GM18858 (cell line): Measurements from ENCODE around the gene MON1B.
"Not testable (repeated sequence)": the region's sequence is repeated elsewhere in the genome, so short reads cannot be mapped to it uniquely, and the experiment has no call there.

Experiments used
- ATAC-seq: cut with Tn5 transposase; IDR thresholded peaks from one replicate; pipeline ENCODE4 v1.9.1; 2021; ENCODE audit not compliant: unreplicated experiment

MON1B gene

DNA sequence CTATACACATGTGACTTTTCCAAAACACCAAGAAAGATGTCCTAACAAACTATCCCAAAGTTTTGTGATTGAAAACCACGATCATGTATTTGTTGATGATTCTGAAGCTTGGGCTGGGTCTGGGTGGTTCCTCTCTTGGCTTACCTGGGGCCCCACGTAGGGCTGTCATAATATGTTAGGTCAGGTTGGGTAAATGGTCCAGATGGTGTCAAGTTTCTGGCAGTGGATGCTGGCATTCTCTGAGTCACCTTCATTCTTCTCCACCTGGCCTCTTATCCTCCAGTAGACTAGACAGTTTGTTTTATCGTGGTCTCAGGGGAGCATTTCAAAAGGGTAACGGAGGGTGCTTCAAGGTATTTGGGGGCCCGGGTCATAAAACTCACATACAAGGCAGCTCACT, 47.6 kb downstream of the MON1B start:
- ATAC-seq: no peak

DNA sequence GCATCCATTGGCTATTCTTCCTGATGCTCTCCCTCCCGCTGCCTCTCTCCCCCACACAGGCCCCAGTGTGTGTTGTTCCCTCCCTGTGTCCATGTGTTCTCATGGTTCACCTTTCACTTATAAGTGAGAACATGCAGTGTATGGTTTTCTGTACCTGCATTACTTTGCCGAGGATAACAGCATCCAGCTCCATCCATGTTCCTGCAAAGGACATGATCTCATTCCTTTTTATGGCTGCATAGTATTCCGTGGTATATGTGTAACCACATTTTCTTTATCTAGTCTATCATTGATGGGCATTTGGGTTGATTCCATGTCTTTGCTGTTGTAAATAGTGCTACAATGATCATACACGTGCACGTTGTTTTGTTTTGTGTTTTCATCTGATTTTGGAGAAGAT, 51.5 kb downstream of the MON1B start:
- ATAC-seq: not testable (repeated sequence)

DNA sequence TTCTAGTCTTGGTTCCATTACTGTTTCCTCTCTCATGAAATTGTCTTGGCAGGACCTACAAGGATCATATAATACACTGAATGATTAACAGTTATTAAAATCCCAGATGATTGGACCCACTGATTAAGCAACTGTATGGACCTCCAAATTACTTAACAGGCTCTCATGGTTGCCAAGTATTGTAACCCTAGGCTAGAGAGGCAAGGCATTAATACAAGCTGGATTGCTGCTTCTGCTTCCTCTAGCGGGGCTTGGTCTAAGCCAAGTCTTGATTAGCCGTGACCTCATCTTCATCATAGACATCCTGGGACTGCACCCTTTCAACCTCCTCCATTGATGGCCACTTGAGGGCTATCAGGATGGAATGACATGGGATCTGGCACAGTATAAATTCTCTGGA, 55.2 kb downstream of the MON1B start:
- ATAC-seq: no peak

DNA sequence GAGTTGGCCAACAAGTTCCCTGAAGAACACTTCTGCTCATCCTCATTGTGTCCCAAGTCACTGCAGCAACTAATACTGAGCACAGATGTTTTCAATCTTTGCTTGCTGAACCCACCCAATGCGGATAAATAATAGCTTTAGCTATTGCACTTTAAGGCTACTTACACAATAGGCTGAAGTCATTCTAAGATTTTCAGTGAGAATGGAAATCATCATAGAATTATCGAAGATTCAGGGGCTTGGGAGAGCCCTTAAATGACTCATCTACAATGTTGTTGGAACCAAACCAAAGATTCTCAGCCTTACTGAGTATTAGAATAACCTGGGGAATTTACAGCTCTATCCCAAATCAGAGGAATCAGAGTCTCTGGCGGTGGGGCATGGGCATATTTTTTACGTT, 59.4 kb downstream of the MON1B start:
- no peak for ATAC-seq
